Spleen (tissue), 7 donors: Measurements from ENCODE around the gene CFL1.

ENCODE experiments used
- CTCF ChIP-seq, 11 experiments: fragments of 200-600 bp in 7 of 11; fragments of 450-650 bp in 4 of 11; sonication (generic) in 4 of 11; IDR thresholded peaks in 8 of 11; conservative IDR thresholded peaks in 3 of 11; 1 replicate in 7 of 11; 2 replicates in 4 of 11; pipeline versions ENCODE4 v1.4.0 to v1.8.0; 2016 to 2021; ENCODE audit warnings: antibody characterized with exemption in 11 of 11, inconsistent platforms in 4 of 11, mild to moderate bottlenecking in 1 of 11
- POLR2AphosphoS5 ChIP-seq, 3 donors: sonication (generic); formaldehyde crosslinking; IDR thresholded peaks; one replicate each; pipeline ENCODE4 v1.5.1; 2017; ENCODE audit warnings: antibody characterized with exemption in 3 of 3
- donor health status: DM: no; HTN: no; CAD: no; lungs with moderate emphysema.
- donor health status: DM: no; HTN: no; CAD: no.
- donor health status: DM: no; HTN: no; CAD: no.

GRCh38 chr11:65872586-65873317, 14.8 kb upstream of the CFL1 start, which contains the start of gene EFEMP2:
- TF ChIP-seq CTCF (IDR thresholded peaks at IDR 0.05 in 8 of 11, conservative IDR thresholded peaks at IDR 0.05 in 3 of 11) (no peak), POLR2AphosphoS5 (IDR thresholded peaks at IDR 0.05) (peak in 1 of 3 donors; percentile 29)
